IMR-90 (cell line): ENCODE data around the gene KAZN.

ENCODE experiments used
- MXI1 ChIP-seq: IDR thresholded peaks from 2 replicates; pipeline ENCODE4 v1.6.1; 2012; ENCODE audit warnings: low read depth, mild to moderate bottlenecking, low read length, moderate library complexity, borderline replicate concordance
- POLR2A ChIP-seq: IDR thresholded peaks from 2 replicates; pipeline ENCODE4 v1.6.1; 2012; ENCODE audit warnings: mild to moderate bottlenecking, low read depth, low read length
- RFX5 ChIP-seq: IDR thresholded peaks from 2 replicates; pipeline ENCODE4 v1.8.0; 2012; ENCODE audit warnings: low read depth, mild to moderate bottlenecking, low read length, moderate library complexity
- SMC3 ChIP-seq: fragments of 150-350 bp; IDR thresholded peaks from 2 replicates; pipeline ENCODE4 v1.6.1; 2016; ENCODE audit warnings: low read depth, mild to moderate bottlenecking, antibody characterized with exemption, low read length, moderate library complexity
- TF ChIP-seq, protein P1 (sequence below): conservative IDR thresholded peaks from 2 replicates; pipeline ENCODE4 v1.5.1; 2012; ENCODE audit warnings: mild to moderate bottlenecking, low read depth, low read length, improper control_type of control experiment

DNA sequence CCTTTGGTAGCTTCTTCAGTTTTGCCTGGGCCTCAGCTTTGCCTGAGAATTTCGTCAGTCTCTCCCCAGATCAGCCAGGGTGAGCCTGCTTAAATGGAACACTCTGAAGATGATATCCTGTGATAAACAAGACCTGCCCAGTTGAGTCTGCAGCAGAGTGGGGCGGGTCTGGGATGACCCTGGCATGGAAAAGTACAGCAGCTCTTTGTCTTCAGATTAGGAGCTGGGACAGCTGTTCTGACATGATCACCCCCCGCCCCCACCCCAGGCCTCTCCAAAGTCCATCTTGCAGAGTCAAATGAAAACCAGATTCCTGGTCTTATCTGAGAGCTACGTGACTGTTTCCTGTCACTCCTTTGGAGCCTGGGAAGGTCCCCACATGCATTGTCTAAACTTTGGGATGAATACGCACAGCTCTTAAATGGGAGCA, 552.9 kb downstream of the KAZN start:
- TF ChIP-seq RFX5 (no peak), MXI1 (no peak), SMC3 (no peak), POLR2A (no peak)
- TF ChIP-seq, protein P1, sequence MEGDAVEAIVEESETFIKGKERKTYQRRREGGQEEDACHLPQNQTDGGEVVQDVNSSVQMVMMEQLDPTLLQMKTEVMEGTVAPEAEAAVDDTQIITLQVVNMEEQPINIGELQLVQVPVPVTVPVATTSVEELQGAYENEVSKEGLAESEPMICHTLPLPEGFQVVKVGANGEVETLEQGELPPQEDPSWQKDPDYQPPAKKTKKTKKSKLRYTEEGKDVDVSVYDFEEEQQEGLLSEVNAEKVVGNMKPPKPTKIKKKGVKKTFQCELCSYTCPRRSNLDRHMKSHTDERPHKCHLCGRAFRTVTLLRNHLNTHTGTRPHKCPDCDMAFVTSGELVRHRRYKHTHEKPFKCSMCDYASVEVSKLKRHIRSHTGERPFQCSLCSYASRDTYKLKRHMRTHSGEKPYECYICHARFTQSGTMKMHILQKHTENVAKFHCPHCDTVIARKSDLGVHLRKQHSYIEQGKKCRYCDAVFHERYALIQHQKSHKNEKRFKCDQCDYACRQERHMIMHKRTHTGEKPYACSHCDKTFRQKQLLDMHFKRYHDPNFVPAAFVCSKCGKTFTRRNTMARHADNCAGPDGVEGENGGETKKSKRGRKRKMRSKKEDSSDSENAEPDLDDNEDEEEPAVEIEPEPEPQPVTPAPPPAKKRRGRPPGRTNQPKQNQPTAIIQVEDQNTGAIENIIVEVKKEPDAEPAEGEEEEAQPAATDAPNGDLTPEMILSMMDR = no peak
